DMS53 treated with DMSO at 0.1 percent for 48 hours (cell line): Measurements from ENCODE around the gene RASGRP2.

Source experiments
- DNase-seq: peaks from one replicate; lab custom pipeline; 2025; ENCODE audit not compliant: unreplicated experiment; lab: John Stamatoyannopoulos, UW

The RASGRP2 gene

GRCh38 chr11:64742087-64742888 lies 1.7 kb downstream of the RASGRP2 start:
- no peak for DNase-seq

- DNase-seq = no peak
Observed at GRCh38 chr11:64741375-64742086, 2.4 kb downstream of the RASGRP2 start.

- no peak for DNase-seq
Observed at GRCh38 chr11:64739871-64740270, 4.1 kb downstream of the RASGRP2 start.

GRCh38 chr11:64736654-64737053 lies 7.3 kb downstream of the RASGRP2 start:
- DNase-seq = no peak

GRCh38 chr11:64735725-64736259 lies 8.2 kb downstream of the RASGRP2 start:
- no peak for DNase-seq

- DNase-seq = no peak
Observed at GRCh38 chr11:64734811-64735724, 8.9 kb downstream of the RASGRP2 start.

GRCh38 chr11:64731601-64732000 lies 12.3 kb downstream of the RASGRP2 start:
- no peak for DNase-seq

- DNase-seq = no peak
Observed at GRCh38 chr11:64729851-64730382, 14.0 kb downstream of the RASGRP2 start.

GRCh38 chr11:64728757-64729365 lies 15.1 kb downstream of the RASGRP2 start:
- DNase-seq = no peak

- no peak for DNase-seq
Observed at GRCh38 chr11:64726867-64727530, 16.9 kb downstream of the RASGRP2 start.

GRCh38 chr11:64726211-64726641 lies 17.7 kb downstream of the RASGRP2 start:
- DNase-seq = no peak

GRCh38 chr11:64724863-64725532 lies 18.9 kb downstream of the RASGRP2 start:
- no peak for DNase-seq

GRCh38 chr11:64723907-64724862 lies 19.8 kb downstream of the RASGRP2 start:
- DNase-seq = no peak

GRCh38 chr11:64723117-64723906 lies 20.6 kb downstream of the RASGRP2 start, which contains the start of gene NRXN2:
TSS of gene NRXN2 (minus strand) at chr11:64723197. CDS start at chr11:64713699, 9,498 bp downstream.
- peak; percentile 70 for DNase-seq

- no peak for DNase-seq
Observed at GRCh38 chr11:64722141-64723065, 21.5 kb downstream of the RASGRP2 start.

GRCh38 chr11:64721359-64721699 lies 22.6 kb downstream of the RASGRP2 start:
- no peak for DNase-seq
